Activated CD8-positive, alpha-beta memory T cell treated with anti-CD3 and anti-CD28 coated beads, Interleukin-2, amount 50 U/mL, for 1 hour (primary cell): ENCODE measurements around the gene SLC6A9.

Experiments
- DNase-seq: peaks from one replicate; pipeline ENCODE4 v3.0.0-alpha.2; 2020; ENCODE audit errors: extremely low read depth

The SLC6A9 gene

DNA sequence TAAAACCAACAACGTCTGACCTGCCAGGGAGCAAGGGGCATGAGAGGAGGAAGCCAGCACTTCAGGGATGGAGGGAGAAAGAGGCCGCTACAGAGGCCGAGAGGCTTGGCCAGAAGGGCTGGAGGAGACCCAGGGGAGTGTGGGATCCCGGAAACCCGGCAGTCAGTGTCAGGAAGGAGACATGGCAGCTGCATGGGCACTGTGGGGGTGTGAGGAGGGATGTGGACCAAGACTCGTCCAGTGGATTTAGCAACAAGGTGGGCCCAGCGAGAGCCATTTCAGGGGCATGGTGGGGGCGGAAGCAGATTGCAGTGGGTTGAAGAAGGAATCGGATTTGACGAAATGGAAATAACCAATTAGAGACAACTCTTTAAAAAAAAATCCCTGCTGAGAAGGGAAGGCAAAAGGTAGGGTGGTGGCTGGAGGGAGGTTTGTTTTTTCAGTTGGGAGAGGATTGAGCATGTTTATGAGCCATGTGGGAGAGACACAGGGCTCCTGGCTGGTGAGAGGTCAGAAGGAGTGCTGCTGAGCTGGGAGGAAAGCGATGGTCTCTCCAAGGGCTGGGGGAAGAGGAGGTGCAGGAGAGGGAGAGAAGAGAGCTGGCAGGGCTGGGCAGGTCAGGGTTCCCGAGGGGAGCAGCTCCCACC is 47.9 kb downstream of the SLC6A9 start:
- no peak for DNase-seq

DNA sequence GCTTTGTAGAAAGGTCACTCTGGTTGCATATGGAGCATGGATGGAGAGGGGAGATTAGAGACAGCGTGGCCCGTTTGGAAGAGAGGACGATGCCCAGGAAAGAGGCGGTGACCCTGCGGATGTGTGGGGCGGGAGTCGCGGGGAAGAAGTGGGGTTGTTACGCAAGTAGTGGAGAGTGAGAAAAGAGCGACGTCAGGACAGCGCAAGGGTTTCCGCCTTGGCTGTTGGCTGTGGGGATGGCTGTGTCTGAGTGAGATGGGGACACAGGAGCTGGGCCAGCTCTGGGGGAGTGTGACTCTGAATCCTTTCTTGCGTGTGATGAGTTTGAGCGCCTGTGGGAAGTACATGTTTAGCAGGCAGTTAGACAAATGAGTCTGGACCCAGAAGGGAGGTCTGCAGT is 48.5 kb downstream of the SLC6A9 start:
- DNase-seq: no peak

DNA sequence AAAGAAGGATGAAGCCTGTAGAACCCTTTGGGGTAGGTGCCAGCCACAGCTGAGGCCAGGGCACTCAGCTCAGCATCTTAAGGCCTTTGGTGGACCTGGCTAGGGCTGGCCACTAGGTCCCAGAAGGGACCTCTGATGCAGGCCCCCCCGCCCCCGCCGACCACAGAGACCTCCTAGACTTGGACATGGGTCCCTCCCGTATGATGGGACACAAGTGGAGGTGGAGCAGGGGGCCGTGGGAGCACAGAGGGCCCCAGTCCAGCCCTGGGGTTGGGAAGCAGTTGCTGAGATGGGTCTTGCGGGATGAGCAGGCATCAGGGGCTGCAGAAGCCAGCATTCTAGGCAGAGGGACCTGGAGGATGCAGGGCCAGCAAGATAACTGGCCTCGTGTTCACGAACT is 49.0 kb downstream of the SLC6A9 start:
- no peak for DNase-seq

DNA sequence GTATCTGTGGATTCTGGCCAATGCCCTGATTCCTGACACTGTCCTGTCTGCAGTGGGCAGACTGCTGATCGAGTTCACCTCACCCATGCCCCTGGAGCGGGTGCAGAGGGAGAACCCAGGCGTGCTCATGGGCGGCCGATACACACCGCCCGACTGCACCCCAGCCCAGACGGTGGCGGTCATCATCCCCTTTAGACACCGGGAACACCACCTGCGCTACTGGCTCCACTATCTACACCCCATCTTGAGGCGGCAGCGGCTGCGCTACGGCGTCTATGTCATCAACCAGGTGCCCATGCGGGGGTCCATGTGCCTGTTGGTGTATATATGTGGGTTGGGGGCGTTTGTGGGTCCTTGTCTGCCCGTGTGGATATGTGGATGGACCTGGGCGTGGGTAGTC is 49.6 kb downstream of the SLC6A9 start:
- DNase-seq: no peak

DNA sequence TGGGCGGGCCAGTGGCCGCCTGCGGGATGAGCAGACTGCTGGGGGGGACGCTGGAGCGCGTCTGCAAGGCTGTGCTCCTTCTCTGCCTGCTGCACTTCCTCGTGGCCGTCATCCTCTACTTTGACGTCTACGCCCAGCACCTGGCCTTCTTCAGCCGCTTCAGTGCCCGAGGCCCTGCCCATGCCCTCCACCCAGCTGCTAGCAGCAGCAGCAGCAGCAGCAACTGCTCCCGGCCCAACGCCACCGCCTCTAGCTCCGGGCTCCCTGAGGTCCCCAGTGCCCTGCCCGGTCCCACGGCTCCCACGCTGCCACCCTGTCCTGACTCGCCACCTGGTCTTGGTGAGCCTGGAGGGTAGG is 50.1 kb downstream of the SLC6A9 start:
- DNase-seq: no peak

DNA sequence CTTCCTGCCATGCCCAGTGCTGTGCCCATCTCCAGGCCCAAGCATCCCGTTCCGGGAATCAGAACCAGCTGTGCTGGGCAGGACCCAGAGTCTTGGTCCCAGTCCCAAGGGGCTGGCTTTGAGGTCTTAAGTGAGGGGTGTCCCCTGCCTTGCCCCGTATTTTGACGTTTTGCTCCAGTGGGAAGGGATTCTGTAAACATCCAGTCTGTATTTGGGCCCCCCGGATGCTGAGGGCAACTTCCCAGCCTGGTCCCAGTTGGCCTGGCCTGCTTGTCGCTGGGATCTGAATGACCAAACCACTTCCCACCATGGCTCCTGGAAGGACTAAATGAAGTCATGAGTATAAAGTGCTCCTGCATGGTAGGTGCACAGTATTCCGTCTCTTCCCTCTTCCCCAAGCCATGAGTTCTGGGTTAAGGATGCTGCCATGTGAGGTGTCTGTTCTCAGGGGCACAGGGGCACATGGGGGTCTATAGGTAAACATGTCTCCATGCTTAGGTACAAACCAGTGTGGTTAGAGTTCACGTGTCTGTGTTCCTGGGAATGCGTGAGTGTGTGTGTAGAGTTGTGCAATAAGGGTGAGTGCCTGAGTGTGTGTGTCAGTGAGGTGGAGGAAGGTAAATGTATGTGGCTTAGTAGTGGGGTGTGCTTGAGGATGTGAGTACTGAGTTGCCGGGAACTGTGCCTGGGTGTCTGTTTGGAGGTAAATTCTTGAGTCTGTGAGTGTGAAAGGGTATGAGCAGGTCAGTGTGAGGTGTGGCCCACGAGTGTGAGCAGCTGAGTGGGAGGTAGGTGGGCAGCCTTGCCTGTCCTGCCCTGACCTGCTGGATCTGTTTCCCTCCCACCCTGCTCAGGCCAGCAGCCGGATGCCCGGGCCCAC is 50.8 kb downstream of the SLC6A9 start:
- no peak for DNase-seq

DNA sequence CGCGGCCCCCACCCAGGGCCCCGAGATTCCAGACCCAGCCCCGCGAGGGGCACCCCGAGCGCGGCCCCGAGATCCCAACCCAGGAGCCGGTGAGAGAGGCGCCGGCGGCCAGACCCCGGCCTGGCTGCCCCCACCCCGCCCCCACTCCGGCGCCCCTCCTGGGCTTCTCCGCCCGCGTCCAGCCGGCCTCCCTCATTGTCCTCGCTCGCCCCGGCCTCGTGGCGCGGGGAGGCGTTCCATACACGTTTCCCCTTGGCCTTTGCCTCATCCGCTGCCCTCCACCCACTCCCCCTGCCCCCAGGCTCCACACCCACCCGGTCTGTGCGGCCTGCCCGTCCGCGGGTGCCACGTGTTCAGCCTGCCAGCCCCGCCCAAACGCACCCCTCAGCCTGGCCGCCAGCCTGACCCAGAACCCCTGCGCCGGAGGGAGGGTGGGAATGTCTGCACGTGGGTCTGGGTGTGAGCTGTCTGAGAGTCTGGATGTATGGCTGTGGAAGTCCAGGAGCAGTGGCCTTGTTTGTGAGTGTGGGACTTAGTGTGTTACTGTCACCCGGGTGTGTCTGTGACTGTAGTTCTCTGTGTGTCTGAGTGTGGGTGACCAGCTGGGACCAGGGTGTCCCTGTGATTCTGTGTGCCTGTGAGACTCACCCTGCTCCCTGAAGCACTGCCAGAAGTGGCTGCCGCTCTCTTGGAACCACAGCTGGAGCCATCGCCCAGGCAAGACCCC is 51.6 kb downstream of the SLC6A9 start:
- no peak for DNase-seq

DNA sequence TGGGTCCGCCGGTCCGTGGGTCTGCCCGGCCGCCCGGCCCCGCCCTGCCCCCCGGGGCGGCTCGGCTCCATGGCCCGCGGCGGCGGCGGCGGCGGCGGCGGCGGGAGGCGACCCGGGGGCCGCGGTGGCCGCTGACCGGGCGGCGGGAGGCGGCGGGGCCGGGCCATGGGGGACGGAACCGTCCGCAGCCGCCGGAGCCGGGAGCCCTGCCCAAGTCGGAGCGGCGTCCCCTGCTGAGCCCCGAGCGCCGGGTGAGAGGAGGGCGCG is 52.1 kb downstream of the SLC6A9 start:
- DNase-seq: no peak

DNA sequence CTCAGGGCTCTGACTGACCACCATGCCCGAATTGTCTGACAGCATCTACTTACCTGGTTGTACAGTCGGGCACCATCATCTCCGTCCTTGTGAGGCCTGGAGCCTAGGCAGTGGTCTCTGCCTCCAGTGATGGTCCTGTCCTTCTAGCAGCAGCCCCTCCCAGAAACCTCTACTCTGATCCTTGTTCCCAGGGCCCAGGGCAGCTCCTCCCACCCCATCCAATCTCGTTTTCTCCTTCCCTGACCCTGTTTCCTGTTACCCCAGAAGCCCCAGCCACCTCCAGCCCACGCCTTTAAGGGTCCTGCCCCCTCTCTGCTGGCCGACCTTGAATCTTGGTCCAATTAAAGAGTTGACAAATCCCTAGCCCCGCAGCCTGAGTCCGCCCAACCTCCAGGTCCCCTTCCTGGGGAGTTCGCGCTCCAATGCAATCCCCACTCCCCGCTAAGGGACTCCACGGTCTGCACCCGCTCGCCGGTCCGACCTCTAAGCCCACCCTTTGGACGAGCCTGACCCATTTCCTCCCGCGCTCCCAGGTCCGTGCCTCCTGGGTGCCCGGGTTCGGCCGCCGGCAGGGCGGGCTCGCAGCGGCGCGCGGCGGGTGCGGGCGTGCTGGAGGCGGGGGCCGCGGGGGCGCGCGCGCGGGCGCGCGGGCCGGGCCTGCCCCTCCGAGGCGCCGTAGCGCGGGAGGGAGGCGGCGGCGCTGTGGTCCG is 52.6 kb downstream of the SLC6A9 start, which contains the start of gene B4GALT2:
TSS of gene B4GALT2 (plus strand) at position 660 of the 710 bp plus-strand sequence. CDS start 1,951 bp downstream, outside the sequence.
- no peak for DNase-seq

DNA sequence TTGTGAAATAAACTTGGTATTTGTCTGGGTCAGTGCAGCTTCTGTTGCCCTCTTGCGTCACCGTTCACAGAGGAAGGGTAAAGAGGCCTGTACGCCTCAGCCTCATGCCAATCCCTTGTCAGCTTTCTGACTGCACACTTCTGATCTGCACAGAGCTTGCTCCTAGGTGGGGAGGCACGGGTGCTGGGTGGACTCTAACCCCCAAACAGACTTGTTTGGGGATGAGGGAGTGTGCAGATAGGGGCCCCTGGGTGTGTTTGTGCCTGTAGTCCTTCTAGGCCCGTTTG is 53.1 kb downstream of the SLC6A9 start:
- DNase-seq: no peak

DNA sequence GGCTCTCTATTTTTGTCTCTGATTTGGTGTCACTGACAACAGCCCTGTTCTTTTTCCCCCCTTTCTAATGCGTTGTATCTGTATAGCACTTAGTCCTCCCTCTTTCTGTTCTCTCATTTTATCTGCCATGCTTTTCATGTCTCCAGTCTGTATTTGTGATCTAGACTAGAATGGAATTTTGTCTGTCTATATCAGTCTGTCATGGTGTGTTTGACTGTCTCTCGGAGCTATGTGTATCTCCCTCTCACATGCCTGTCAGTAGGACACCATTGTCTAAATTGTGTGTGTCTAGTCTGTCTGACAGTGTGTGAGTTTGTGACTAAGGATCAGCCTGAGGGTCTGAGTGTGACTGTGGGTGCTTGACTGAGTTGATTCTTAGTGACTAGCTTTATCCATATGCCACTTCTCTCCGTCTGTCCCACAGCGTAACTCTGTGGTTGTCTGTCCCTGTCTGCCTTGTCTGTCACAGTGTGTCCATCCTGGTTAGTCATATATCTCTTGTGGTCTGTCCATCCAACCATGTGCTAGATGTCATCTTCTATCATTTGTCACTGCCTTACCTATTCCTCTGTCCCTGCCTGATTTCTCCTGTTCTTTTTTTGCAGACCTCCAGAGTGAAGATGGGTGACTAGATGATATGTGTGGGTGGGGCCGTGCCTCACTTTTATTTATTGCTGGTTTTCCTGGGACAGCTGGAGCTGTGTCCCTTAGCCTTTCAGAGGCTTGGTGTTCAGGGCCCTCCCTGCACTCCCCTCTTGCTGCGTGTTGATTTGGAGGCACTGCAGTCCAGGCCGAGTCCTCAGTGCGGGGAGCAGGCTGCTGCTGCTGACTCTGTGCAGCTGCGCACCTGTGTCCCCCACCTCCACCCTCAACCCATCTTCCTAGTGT is 53.6 kb downstream of the SLC6A9 start:
- DNase-seq: no peak

DNA sequence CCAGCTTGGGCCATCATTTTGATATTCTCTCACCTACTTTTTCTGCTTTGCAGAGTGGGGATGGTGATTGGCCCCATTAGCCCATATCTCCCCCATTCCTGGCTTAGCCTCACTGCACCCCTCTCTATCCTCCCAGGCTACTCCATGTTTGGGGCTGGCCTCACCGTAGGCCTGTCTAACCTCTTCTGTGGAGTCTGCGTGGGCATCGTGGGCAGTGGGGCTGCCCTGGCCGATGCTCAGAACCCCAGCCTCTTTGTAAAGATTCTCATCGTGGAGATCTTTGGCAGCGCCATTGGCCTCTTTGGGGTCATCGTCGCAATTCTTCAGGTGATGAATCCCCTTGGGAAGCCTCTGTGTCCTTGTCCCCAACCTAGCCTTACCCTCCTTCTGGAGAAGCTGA is 54.4 kb downstream of the SLC6A9 start:
- DNase-seq: no peak

DNA sequence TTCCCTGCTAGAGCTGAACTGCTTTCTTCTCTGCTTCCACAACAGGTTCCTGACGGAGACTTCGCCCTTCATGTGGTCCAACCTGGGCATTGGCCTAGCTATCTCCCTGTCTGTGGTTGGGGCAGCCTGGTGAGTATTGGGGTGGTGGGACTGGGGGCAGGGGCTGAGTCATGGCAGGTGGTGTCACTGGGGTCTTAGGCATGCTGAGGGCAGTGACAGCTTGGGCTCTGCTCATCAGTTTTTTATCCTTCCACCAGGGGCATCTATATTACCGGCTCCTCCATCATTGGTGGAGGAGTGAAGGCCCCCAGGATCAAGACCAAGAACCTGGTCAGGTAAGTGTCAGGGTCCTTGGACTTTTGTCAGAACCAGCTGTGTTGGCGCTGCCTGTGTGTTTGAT is 55.2 kb downstream of the SLC6A9 start:
- no peak for DNase-seq

DNA sequence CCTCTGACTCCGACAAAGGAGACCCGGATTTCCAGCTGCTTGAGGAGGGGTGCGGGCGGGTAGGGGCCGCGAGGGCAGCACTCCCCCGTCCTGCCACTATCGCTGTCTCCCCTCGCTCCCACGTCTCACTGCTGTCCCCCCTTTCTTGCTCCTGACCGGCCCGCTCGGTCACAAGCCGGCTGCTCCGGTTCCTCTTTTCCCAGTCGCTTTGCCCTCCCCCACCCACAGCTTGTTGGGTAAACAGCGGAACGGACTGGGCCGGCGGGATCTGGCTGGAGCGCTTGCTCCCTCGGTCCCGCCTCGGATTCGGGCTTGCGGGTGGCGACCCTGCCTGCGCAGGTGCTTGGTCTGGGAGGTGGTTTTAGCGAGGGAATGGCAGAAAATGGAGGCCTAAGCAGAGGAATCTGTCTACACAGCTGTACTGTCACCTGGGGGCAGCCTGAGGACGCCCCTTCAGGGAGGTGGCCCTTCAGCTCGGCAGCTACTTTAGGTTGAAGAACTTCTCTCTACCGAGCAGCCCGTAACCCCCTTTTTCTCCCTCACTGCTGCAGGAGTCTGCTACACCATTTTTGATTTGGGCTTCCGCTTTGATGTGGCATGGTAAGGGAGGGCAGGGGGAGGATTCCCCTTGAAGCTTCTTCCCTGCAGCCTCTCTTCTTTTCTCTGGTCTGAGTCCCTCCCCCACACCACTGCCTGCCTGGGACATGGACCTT is 55.9 kb downstream of the SLC6A9 start:
- DNase-seq: no peak

DNA sequence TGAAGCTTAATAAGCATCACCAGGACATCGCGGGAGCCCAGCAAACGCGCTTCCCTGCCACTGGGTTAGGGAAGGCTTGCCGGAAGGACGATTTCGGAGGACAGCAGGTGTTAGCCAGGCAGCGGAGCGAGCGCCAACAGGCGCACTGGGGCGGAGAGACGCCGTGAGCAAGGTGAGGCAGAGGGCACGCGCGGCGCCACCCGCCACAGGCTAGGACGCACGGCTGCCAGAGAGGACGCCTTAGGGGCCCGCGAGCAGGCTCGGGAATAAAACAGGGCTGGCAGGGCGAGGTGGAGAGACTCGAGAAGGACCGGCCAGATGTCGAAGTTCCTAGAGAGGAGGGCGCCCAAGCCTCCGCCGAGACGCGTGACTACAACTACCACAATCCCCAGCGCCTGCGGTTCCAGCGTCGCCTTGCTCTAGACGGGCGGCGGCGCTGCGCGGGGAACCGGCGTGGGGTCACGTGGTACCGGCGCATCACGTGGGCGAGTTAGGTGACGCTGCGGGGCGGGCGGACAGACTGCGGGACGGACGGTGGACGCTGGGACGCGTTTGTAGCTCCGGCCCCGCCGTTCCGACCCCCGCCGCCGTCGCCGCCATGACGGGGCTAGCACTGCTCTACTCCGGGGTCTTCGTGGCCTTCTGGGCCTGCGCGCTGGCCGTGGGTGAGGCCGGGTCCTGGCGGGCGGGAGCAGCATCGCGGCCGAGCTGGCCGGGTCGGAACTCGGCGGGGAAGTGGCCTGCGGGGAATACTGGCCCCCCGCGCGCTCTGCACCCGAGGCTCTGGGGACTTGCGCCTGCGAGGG is 56.6 kb downstream of the SLC6A9 start, which contains the start of gene ATP6V0B:
TSS of gene ATP6V0B (plus strand) at position 518 of the 806 bp plus-strand sequence. CDS start at position 599, 81 bp downstream.
- DNase-seq: peak; percentile 78

DNA sequence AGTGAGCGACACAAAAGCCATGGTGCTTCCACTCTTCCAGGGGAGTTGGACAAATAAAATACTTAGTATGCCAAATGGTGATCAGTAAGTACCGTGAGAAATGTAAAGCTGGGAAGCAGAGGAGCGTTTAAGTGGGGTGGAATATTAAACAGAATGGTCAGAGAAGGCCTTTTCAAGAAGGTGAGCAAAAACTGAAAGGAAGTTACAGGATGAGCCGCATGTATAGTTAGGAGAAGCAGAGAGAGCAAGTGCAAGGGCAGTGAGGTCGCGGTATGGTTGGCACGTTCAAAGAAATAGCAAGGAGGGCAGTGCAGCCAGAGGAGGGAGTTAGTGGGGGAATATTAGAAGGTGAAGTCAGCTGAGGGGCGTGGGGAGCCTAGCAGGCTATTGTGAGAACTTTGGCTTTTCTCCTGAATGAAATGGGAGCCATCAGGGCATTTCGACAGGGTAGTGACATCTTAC is 57.2 kb downstream of the SLC6A9 start:
- DNase-seq: no peak

DNA sequence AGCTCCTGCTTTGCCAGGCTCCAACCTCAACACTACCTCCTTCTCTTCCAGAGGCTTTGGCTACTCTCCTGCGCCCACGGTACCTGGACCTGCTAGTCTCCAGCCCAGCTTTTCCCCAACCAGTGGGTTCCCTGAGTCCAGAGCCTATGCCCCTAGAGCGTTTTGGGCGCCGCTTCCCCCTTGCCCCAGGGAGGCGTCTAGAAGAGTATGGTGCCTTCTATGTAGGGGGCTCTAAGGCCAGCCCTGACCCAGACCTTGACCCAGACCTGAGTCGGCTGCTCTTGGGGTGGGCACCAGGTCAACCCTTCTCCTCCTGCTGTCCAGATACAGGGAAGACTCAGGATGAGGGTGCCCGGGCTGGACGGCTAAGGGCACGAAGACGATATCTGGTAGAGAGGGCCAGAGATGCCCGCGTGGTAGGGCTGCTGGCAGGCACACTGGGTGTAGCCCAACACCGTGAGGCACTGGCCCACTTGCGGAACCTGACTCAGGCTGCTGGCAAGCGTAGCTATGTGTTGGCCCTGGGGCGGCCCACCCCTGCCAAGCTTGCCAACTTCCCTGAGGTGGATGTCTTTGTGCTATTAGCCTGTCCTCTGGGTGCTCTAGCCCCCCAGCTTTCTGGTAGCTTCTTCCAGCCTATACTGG is 59.8 kb downstream of the SLC6A9 start:
- DNase-seq: no peak

DNA sequence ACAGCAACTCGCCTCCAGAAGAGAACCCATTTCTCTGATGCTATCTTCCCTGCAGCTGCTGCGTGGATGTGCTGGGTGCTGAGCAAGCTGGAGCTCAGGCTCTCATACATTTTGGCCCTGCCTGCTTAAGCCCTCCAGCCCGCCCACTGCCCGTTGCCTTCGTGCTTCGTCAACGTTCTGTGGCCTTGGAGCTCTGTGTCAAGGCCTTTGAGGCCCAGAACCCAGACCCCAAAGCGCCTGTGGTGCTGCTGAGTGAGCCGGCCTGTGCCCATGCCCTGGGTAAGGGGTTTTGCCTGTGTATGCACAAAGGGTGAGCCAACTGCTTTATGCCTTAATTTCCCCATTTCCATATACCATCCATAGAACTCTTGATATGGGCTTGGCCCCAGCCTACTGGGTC is 60.4 kb downstream of the SLC6A9 start:
- no peak for DNase-seq

DNA sequence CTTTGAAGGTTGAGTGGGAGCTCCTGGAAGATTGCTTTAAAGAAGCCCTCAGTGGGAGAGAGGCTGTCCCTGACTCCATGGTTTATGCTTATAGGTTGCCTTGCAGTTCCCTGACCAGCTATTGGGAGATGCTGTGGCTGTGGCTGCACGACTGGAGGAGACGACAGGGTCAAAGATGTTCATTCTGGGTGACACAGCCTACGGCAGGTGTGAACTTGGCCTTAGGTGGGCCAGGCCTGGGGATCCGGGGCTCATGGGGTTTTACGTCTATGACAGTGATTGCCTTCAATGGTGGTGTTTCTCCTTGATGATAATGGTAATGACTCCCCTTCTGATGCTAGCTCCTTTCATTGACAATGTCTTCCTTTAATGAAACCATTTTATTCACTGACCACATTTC is 60.8 kb downstream of the SLC6A9 start:
- DNase-seq: no peak
